Neural cell (in vitro differentiated cells): ENCODE measurements around the gene SPTBN1.

Experiments used
- EP300 ChIP-seq: fragments of 450-650 bp; conservative IDR thresholded peaks from 2 replicates; pipeline ENCODE4 v1.6.1; 2014; ENCODE audit warnings: antibody characterized with exemption, mild to moderate bottlenecking, moderate library complexity; ENCODE audit not compliant: poor library complexity, severe bottlenecking
- EZH2 ChIP-seq: fragments of 200-600, 300-800 bp; shearing (Covaris generic), sonication (generic); IDR thresholded peaks from 2 replicates; pipeline ENCODE4 v1.6.1; 2014; ENCODE audit warnings: antibody characterized with exemption, low read length, borderline replicate concordance, mild to moderate bottlenecking; ENCODE audit not compliant: insufficient read depth, poor library complexity, severe bottlenecking
- MXI1 ChIP-seq: fragments of 450-650 bp; conservative IDR thresholded peaks from 2 replicates; pipeline ENCODE4 v1.6.1; 2014; ENCODE audit warnings: antibody characterized with exemption, mild to moderate bottlenecking; ENCODE audit not compliant: poor library complexity, severe bottlenecking
- POLR2AphosphoS5 ChIP-seq: IDR thresholded peaks from 2 replicates; pipeline ENCODE4 v1.6.1; 2012
- RAD21 ChIP-seq: fragments of 450-650 bp; conservative IDR thresholded peaks from 2 replicates; pipeline ENCODE4 v1.6.1; 2014; ENCODE audit warnings: antibody characterized with exemption, mild to moderate bottlenecking, moderate library complexity
- SMC3 ChIP-seq: fragments of 450-650 bp; conservative IDR thresholded peaks from 2 replicates; pipeline ENCODE4 v1.6.1; 2014; ENCODE audit warnings: antibody characterized with exemption, mild to moderate bottlenecking, moderate library complexity; ENCODE audit not compliant: poor library complexity
- TAF1 ChIP-seq: IDR thresholded peaks from 2 replicates; pipeline ENCODE4 v1.6.1; 2012; ENCODE audit warnings: low read depth
- TF ChIP-seq, protein P1 (sequence below): fragments of 450-650 bp; IDR thresholded peaks from 2 replicates; pipeline ENCODE4 v1.5.1; 2014; ENCODE audit warnings: antibody characterized with exemption, mild to moderate bottlenecking, moderate library complexity; ENCODE audit not compliant: poor library complexity, severe bottlenecking
- TF ChIP-seq, protein P2 (sequence below): IDR thresholded peaks from 2 replicates; pipeline ENCODE4 v1.6.1; 2012; ENCODE audit warnings: borderline replicate concordance

GRCh38 chr2:54667726-54668650 is 211.9 kb downstream of the SPTBN1 start:
- TF ChIP-seq, protein P1, sequence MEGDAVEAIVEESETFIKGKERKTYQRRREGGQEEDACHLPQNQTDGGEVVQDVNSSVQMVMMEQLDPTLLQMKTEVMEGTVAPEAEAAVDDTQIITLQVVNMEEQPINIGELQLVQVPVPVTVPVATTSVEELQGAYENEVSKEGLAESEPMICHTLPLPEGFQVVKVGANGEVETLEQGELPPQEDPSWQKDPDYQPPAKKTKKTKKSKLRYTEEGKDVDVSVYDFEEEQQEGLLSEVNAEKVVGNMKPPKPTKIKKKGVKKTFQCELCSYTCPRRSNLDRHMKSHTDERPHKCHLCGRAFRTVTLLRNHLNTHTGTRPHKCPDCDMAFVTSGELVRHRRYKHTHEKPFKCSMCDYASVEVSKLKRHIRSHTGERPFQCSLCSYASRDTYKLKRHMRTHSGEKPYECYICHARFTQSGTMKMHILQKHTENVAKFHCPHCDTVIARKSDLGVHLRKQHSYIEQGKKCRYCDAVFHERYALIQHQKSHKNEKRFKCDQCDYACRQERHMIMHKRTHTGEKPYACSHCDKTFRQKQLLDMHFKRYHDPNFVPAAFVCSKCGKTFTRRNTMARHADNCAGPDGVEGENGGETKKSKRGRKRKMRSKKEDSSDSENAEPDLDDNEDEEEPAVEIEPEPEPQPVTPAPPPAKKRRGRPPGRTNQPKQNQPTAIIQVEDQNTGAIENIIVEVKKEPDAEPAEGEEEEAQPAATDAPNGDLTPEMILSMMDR: no peak
- TF ChIP-seq MXI1: no peak
- TF ChIP-seq TAF1: no peak
- no peak for TF ChIP-seq EZH2
- TF ChIP-seq, protein P2, sequence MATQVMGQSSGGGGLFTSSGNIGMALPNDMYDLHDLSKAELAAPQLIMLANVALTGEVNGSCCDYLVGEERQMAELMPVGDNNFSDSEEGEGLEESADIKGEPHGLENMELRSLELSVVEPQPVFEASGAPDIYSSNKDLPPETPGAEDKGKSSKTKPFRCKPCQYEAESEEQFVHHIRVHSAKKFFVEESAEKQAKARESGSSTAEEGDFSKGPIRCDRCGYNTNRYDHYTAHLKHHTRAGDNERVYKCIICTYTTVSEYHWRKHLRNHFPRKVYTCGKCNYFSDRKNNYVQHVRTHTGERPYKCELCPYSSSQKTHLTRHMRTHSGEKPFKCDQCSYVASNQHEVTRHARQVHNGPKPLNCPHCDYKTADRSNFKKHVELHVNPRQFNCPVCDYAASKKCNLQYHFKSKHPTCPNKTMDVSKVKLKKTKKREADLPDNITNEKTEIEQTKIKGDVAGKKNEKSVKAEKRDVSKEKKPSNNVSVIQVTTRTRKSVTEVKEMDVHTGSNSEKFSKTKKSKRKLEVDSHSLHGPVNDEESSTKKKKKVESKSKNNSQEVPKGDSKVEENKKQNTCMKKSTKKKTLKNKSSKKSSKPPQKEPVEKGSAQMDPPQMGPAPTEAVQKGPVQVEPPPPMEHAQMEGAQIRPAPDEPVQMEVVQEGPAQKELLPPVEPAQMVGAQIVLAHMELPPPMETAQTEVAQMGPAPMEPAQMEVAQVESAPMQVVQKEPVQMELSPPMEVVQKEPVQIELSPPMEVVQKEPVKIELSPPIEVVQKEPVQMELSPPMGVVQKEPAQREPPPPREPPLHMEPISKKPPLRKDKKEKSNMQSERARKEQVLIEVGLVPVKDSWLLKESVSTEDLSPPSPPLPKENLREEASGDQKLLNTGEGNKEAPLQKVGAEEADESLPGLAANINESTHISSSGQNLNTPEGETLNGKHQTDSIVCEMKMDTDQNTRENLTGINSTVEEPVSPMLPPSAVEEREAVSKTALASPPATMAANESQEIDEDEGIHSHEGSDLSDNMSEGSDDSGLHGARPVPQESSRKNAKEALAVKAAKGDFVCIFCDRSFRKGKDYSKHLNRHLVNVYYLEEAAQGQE: no peak
- no peak for TF ChIP-seq EP300
- no peak for TF ChIP-seq SMC3
- no peak for TF ChIP-seq RAD21
- TF ChIP-seq POLR2AphosphoS5: no peak
